A673 (cell line): Measurements from ENCODE around the gene IGLL1. TPM values are rescaled to one million over a fixed set of nuclear protein-coding genes. Genes with fewer than 3 reads are reported as not detected.

ENCODE experiments used
- BruUV-seq: library from RNA; stranded (reverse); fragments of 400-500 nt; replicated peaks from 2 replicates; lab custom pipeline; 2021; lab: Mats Ljungman, UMichigan
- CTCF ChIA-PET: fragments of 300-600 bp; sonication (Branson Sonifier 250); formaldehyde crosslinking; loops from one replicate; lab custom pipeline; 2022; ENCODE audit warnings: antibody characterized with exemption; lab: Charles Lee
- POLR2A ChIA-PET: fragments of 300-600 bp; sonication (Branson Sonifier 250); formaldehyde crosslinking; loops from one replicate; lab custom pipeline; 2022; ENCODE audit warnings: antibody characterized with exemption; ENCODE audit not compliant: low non-redundant PET; lab: Charles Lee
- DNase-seq: peaks from one replicate; pipeline ENCODE4 v3.0.0-alpha.2; 2015; ENCODE audit warnings: low spot score
- H3K27ac ChIP-seq: fragments of 200-600 bp; sonication (generic); 2 replicates; pipeline ENCODE4 v1.5.1; 2016; ENCODE audit warnings: mixed run types, low read depth, mild to moderate bottlenecking, mixed read lengths, antibody characterized with exemption, low read length; ENCODE audit not compliant: poor library complexity, severe bottlenecking
- H3K27me3 ChIP-seq: fragments of 200-600 bp; sonication (generic); replicated peaks from 2 replicates; pipeline ENCODE4 v1.6.1; 2017; ENCODE audit warnings: mixed run types, low read depth, mild to moderate bottlenecking, mixed read lengths, antibody characterized with exemption, low read length; ENCODE audit not compliant: insufficient read depth, poor library complexity
- H3K36me3 ChIP-seq: fragments of 200-600 bp; sonication (generic); 2 replicates; pipeline ENCODE4 v1.6.1; 2016; ENCODE audit warnings: mixed run types, mild to moderate bottlenecking, mixed read lengths, antibody characterized with exemption, low read length; ENCODE audit not compliant: insufficient read depth, poor library complexity, severe bottlenecking
- H3K4me1 ChIP-seq: fragments of 200-600 bp; sonication (generic); 2 replicates; pipeline ENCODE4 v1.6.1; 2017; ENCODE audit warnings: mixed run types, mild to moderate bottlenecking, mixed read lengths, antibody characterized with exemption, low read length; ENCODE audit not compliant: insufficient read depth, poor library complexity, severe bottlenecking
- H3K4me3 ChIP-seq: fragments of 200-600 bp; sonication (generic); 2 replicates; pipeline ENCODE4 v1.5.1; 2016; ENCODE audit warnings: low read depth, mixed run types, mild to moderate bottlenecking, mixed read lengths, low read length; ENCODE audit not compliant: poor library complexity, severe bottlenecking
- H3K9me3 ChIP-seq: fragments of 200-600 bp; sonication (generic); 2 replicates; pipeline ENCODE4 v1.6.1; 2016; ENCODE audit warnings: mixed run types, low read depth, mild to moderate bottlenecking, mixed read lengths, antibody characterized with exemption, low read length; ENCODE audit not compliant: poor library complexity, severe bottlenecking
- CTCF ChIP-seq: fragments of 300-800, 200-600 bp; sonication (generic); conservative IDR thresholded peaks from 2 replicates; pipeline ENCODE4 v1.5.1; 2017; ENCODE audit warnings: low read depth, mild to moderate bottlenecking, antibody characterized with exemption, low read length, moderate library complexity, mixed read lengths
- EZH2 ChIP-seq: fragments of 200-600 bp; sonication (generic); IDR thresholded peaks from 2 replicates; pipeline ENCODE4 v1.6.1; 2017; ENCODE audit warnings: borderline replicate concordance, low read depth, mild to moderate bottlenecking, mixed read lengths, antibody characterized with exemption, low read length; ENCODE audit not compliant: poor library complexity, severe bottlenecking
- intact Hi-C: fragments of 100-400 bp; cut with micrococcal nuclease; formaldehyde crosslinking; loops from one replicate; pipeline ENCODE4 v1.10.0; 2022; ENCODE audit not compliant: unreplicated experiment
- total RNA-seq: library from RNA; stranded (reverse); gene quantifications from 2 replicates; pipeline ENCODE4 v1.2.3, GENCODE V29; 2021

The IGLL1 gene
- total RNA-seq, 1 experiment from 2014 or later = not detected

- POLR2A ChIA-PET = no interaction called here
- BruUV-seq = no TSS peak
- no peak overlapping the region for H3K4me3 ChIP-seq
- CTCF ChIA-PET = no interaction called here
- H3K36me3 ChIP-seq = no peaks in the 10 kb centered on the region
- no peaks in the 10 kb centered on the region for H3K9me3 ChIP-seq
- H3K27ac ChIP-seq = no peak overlapping the region
- TF ChIP-seq CTCF (no peak), EZH2 (no peak)
- no peak for DNase-seq
- H3K27me3 ChIP-seq = no peaks in the 10 kb centered on the region
- intact Hi-C loops = no loop called here
- no peaks in the 10 kb centered on the region for H3K4me1 ChIP-seq
These were observed 41.1 kb upstream of the IGLL1 start for GRCh38 chr22:23621082-23621780.

GRCh38 chr22:23613193-23613972, 33.3 kb upstream of the IGLL1 start:
- intact Hi-C loops = no loop called here
- H3K9me3 ChIP-seq = no peaks in the 10 kb centered on the region
- ChIA-PET CTCF (no interaction called here), POLR2A (no interaction called here)
- no peaks in the 10 kb centered on the region for H3K36me3 ChIP-seq
- H3K27me3 ChIP-seq = no peaks in the 10 kb centered on the region
- H3K4me3 ChIP-seq = no peak overlapping the region
- no peak overlapping the region for H3K27ac ChIP-seq
- no peaks in the 10 kb centered on the region for H3K4me1 ChIP-seq
- no TSS peak for BruUV-seq
- DNase-seq = no peak
- TF ChIP-seq EZH2 (no peak), CTCF (no peak)

DNA sequence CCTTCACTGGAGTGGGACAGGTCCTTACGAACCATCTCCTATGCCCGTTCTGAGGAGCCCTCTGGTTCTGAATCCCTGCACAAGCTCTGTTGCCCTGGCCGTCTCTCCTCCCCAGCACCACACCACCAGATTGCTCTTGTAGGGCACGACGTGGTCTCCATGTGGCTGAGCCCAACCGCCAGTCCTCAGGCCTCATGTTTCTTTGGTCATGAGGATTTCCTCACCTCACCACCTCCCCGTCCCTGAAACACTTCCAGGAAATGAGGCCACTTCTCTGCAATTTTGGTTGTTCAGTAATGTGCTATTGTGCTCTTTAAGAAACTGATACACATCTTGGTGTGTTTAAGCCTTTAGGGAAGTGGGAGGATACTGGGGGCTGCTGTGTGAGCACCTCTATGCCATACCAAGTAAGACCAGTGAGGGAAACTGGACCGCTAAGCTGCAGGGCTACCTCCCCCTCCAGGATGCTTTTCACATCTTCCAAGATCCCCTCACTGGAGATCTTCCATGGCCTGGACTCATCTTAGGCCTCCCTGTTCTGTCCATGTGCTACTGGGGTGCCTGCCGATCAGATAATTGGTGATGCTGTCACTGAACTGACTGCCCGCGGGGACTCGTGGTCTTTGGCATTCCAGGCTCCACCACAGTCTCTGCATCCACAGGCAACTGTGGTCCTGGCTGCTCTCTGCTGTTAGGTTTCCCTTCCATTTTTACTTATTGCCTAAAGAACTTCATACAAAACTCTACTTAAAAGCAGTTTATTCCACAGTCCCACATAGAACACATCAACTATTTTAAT, 30.1 kb upstream of the IGLL1 start:
- H3K36me3 ChIP-seq = no peaks in the 10 kb centered on the region
- intact Hi-C loops = no loop called here
- ChIA-PET POLR2A (no interaction called here), CTCF (no interaction called here)
- no peaks in the 10 kb centered on the region for H3K9me3 ChIP-seq
- H3K27ac ChIP-seq = no peak overlapping the region
- no peak for TF ChIP-seq CTCF
- no peak for TF ChIP-seq EZH2
- H3K27me3 ChIP-seq = no peaks in the 10 kb centered on the region
- H3K4me3 ChIP-seq = no peak overlapping the region
- BruUV-seq = no TSS peak
- DNase-seq = no peak
- H3K4me1 ChIP-seq = no peaks in the 10 kb centered on the region
